HG03103 (cell line): ENCODE measurements around the gene CRYBB3.
"Not testable (repeated sequence)": the region's sequence is repeated elsewhere in the genome, so short reads cannot be mapped to it uniquely, and the experiment has no call there.

Experiments used
- ATAC-seq: cut with Tn5 transposase; IDR thresholded peaks from one replicate; pipeline ENCODE4 v1.9.1; 2021; ENCODE audit warnings: low read depth; ENCODE audit not compliant: unreplicated experiment

CRYBB3 gene

GRCh38 chr22:25174888-25175411, 24.7 kb upstream of the CRYBB3 start:
- ATAC-seq, result no peak

GRCh38 chr22:25176175-25176574, 23.5 kb upstream of the CRYBB3 start:
- no peak for ATAC-seq

- no peak for ATAC-seq
Observed at GRCh38 chr22:25176799-25177198, 22.9 kb upstream of the CRYBB3 start.

DNA sequence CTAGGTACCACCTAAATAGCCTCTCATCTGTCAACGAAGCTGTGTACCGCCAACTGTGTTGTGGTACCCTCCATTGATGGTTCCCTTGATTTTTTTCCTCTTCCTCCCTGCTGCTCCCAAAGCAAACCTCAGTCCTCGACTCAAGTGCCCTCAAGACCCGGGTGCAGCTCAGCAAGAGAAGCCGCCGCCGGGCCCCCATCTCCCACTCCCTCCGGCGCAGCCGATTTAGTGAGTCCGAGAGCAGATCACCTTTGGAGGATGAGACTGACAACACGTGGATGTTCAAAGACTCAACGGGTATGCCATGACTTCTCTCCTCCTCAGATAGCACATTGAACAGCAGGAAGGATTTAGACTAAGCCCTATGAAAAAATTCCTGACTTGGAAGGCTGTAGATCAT, 22.4 kb upstream of the CRYBB3 start:
- no peak for ATAC-seq

DNA sequence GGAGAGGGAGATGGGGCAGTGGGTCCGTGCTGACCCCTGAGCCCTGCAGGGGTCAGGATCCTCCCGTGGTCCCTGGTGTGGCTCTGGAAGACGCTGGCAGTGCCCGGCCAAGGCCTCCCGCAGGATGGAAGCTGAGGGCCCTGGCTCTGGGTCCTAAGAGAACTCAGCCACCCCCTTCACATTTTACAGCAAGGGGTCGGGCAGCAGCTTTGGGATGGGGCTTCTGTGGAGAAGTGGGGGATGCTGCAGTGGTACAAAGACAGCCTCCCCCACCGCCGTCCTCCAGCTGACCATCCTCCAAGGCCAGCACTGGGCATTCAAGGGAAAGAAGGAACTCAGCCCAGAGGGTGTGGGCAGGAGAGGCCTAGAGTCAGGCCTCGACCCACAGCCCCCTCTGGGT, 21.8 kb upstream of the CRYBB3 start:
- no peak for ATAC-seq

DNA sequence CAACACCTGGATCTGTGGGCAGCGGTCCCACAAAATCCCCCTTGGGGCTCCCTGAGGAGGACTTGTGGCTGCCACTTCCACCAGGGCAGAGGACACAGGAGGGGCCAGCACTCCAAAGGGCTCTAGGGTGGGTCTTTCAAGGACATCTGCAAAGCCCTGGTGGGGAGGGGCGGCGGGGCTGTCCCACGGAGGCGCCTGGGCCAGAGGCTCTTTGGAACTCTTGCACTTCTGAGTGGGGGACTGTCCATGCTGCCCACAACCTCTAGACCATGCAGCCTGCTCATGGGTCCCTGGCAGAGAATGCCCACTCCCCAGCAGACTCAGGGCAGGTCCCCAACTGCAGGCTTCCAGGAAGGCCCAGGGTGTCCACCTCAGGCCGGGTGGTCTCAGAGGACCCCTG, 21.3 kb upstream of the CRYBB3 start:
- not testable (repeated sequence) for ATAC-seq

GRCh38 chr22:25178869-25179631, 20.6 kb upstream of the CRYBB3 start:
- not testable (repeated sequence) for ATAC-seq

DNA sequence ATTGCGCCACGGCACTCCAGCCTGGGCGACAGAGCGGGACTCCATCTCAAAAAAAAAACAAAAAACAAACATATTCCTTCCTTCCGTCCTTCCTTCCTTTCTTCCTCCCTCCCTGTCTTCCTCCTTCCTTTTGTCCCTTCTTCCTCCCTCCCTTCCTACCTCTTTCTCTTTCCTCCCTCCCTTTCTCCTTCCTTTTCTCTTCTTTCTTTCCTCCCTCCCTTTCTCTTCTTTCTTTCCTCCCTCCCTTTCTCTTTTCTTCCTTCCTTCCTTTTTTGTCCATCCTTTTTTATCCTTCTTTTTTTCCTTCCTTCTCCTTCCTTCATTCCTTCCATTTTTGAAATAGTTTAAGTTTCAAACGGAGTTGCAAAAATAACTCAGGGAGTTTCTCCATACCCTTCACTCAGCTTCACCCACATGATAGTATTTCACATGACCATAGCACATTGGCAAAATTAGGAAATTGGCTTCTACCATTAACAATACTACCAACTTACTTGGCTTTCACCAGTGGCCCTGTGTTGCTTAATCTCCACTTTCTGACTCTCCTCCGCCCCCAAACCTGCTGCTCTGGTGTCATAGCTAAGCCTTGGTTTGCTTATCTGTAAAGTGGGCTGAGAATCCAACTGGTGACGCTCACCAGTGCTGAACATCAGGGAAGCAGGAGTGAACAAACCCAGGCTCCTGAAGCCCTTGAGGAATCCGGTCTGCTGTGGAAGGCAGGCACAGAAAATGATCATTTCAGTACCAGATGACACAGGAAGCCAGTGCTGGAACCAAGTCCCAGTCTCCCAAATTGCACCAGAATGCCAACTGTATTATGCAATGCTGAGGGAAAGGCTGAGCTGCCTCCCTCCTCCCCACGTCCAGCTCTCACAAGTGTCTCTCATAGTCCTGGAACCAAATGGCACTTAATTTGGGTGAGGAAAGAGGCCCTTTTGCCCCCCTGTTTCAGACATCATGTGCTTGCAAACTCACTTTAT, 17.2 kb upstream of the CRYBB3 start:
- no peak for ATAC-seq

GRCh38 chr22:25183949-25184619, 15.6 kb upstream of the CRYBB3 start:
- ATAC-seq, result no peak

- no peak for ATAC-seq
Observed at GRCh38 chr22:25186140-25186539, 13.5 kb upstream of the CRYBB3 start.

- ATAC-seq, result no peak
Observed at GRCh38 chr22:25187469-25187868, 12.2 kb upstream of the CRYBB3 start.

- ATAC-seq, result no peak
Observed at GRCh38 chr22:25192406-25192805, 7.3 kb upstream of the CRYBB3 start.

- ATAC-seq, result no peak
Observed at GRCh38 chr22:25193130-25193529, 6.5 kb upstream of the CRYBB3 start.

DNA sequence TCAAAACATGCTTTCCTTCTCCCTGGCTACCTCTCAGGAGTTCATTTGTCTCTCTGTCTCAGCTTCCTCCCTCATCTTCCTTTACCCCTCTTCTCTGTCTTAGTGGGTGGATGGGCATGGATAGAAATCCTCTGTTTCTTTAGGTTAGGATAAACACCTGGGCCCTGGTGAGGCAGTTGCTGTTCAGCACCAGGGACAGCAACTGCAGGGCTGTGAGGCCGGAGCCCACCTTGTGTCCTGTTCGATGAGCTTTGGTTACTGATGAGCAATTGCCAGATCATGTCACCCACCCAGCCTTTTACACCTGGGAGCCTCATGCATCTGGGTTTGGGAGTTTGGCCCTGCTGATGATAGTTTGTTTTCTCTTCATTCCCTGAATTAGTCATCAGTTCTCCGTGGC, 6.1 kb upstream of the CRYBB3 start:
- no peak for ATAC-seq

GRCh38 chr22:25196326-25196725, 3.3 kb upstream of the CRYBB3 start:
- no peak for ATAC-seq

GRCh38 chr22:25197340-25197739, 2.3 kb upstream of the CRYBB3 start:
- ATAC-seq, result no peak

- ATAC-seq, result no peak
Observed at GRCh38 chr22:25200967-25201366, 1.3 kb downstream of the CRYBB3 start.

DNA sequence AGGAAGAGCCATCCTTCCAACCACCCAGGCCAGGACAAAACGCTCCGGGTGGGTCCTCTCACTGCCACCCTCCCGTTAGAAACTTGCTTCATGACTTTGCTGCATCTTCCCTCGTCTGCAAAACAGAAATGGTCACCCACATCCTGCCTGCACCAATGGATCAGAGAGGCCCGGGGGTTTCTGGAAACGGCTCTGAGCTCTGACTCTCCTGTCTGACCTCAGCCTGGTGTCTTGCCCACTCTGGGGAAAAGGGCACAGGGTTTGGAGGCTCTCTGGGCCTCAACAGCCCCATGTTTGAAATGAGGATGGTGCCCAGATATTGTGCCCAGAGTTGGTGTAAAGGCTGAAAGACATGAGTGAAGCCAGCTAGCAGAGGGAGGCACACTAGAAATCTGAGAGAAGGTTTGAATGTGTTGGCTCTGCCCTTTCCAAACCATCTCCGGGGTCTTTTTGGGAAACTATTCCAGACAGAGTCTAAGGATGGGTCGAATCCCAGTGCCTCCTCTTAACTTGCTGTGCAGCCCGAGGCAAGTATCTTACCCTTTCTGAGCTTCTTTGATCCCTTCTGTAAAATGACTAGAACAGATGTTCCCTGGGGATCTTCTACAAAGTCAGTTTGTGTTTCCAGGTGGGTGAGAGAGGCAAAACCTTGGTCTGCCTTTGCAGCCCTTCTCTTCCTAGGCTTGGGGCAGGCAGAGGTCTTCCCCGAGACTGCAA, 2.1 kb downstream of the CRYBB3 start:
- ATAC-seq, result no peak

DNA sequence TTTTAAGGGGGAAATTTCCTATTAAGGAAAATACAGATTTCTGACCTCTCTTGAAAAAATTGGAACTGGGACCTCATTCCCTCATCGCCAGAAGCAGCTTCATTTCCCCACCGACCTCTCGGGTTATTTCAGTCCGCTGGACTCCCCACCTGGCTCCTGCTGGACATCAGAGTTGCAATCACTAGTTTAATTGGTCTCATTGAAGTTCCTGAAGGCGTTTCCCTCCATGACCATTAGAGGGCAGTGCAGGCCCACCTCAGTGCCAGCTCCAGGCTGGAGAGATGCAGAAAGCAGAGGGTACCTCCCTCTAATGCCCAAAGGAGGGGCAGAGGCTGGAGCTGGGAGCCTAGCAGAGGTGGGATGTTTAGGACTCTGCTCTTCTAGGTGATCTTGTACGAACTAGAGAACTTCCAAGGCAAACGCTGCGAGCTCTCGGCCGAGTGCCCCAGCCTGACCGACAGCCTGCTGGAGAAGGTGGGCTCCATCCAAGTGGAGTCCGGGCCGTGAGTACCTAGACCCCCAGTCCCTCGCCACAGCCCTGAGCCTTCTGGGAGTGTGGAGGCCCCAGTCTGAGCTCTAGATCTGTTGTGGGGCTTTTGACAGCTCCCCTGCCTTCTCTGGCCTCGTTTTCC, 2.7 kb downstream of the CRYBB3 start:
- ATAC-seq, result no peak

DNA sequence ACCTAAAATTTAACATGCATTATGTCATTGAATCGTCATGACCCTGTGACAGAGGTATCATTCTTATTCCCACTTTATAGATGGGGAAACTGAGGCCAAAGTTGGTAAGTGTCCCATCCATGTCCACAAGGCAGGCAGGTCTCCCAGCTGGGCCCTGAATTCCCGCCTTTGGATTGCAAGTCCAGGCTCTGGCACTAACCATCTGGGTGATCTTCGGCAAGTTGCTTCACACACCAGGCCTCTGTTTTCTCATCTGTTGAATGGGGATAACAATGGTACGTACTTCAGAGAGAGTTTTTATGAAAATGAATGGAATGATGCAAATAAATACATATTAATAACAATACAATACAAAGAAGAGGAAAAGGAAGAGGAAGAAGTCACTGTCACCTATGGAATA, 3.4 kb downstream of the CRYBB3 start:
- no peak for ATAC-seq
